ENCODE results near the gene RHBG. TPM values are rescaled to one million over a fixed set of nuclear protein-coding genes. Genes with fewer than 3 reads are reported as not detected.

Gene RHBG
- total RNA-seq, 2 experiments from 2014 or later: not detected

DNA sequence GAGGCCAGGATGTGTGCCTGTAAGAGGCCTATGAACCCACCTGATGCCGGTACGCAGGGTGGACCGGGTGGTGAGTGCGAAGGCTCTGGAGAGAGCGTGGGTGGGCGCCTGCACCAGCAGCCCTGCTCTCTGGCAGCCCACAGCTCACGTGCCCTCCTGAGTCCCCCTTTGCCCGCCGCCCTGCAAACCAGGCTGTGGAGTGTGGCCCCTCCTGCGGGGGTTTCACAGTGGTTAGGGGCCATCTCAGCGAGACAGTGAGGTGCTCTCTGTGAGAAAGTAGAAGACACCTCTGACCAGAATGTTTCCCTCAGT lies 22.3 kb downstream of the RHBG start:
- Histone ChIP-seq H3K36me3 (ENCODE audit: insufficient read depth, low read length) (no peaks in the 10 kb centered on the region), H3K4me1 (ENCODE audit: insufficient read depth, low read length) (peaks cover 3% of the 10 kb centered on the region), H3K27ac (ENCODE audit: low read depth in 1 of 2, low read length in 2 of 2) (no peak overlapping the region), H3K9me3 (ENCODE audit: control insufficient read depth in 1 of 2, insufficient read depth in 1 of 2, low read length in 2 of 2) (peaks cover 0 to 4% of the 10 kb centered on the region in 2 experiments), H3K4me3 (ENCODE audit: low read length) (no peak overlapping the region), H3K27me3 (ENCODE audit: control insufficient read depth in 1 of 2, insufficient read depth in 2 of 2, low read length in 2 of 2) (peaks cover 20 to 23% of the 10 kb centered on the region in 2 experiments)
- no peaks in the 10 kb centered on the region for H3K9me3 Mint-ChIP-seq
- ATAC-seq (ENCODE audit: poor library complexity): no peak
- DNase-seq: no peak
- intact Hi-C loops (cut with DNase I, micrococcal nuclease): no loop called here
- H3K36me3 Mint-ChIP-seq (ENCODE audit: low read depth): no peaks in the 10 kb centered on the region
- H3K27me3 Mint-ChIP-seq: peaks cover 57% of the 10 kb centered on the region
- H3K4me1 Mint-ChIP-seq (ENCODE audit: low read depth): peaks cover 7% of the 10 kb centered on the region
- ChIA-PET POLR2A (no interaction called here), CTCF (no interaction called here)
- H3K27ac Mint-ChIP-seq: no peak overlapping the region
- no peak overlapping the region for H3K4me3 Mint-ChIP-seq
- TF ChIP-seq, protein P1, sequence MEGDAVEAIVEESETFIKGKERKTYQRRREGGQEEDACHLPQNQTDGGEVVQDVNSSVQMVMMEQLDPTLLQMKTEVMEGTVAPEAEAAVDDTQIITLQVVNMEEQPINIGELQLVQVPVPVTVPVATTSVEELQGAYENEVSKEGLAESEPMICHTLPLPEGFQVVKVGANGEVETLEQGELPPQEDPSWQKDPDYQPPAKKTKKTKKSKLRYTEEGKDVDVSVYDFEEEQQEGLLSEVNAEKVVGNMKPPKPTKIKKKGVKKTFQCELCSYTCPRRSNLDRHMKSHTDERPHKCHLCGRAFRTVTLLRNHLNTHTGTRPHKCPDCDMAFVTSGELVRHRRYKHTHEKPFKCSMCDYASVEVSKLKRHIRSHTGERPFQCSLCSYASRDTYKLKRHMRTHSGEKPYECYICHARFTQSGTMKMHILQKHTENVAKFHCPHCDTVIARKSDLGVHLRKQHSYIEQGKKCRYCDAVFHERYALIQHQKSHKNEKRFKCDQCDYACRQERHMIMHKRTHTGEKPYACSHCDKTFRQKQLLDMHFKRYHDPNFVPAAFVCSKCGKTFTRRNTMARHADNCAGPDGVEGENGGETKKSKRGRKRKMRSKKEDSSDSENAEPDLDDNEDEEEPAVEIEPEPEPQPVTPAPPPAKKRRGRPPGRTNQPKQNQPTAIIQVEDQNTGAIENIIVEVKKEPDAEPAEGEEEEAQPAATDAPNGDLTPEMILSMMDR (IDR thresholded peaks at IDR 0.05): no peak

DNA sequence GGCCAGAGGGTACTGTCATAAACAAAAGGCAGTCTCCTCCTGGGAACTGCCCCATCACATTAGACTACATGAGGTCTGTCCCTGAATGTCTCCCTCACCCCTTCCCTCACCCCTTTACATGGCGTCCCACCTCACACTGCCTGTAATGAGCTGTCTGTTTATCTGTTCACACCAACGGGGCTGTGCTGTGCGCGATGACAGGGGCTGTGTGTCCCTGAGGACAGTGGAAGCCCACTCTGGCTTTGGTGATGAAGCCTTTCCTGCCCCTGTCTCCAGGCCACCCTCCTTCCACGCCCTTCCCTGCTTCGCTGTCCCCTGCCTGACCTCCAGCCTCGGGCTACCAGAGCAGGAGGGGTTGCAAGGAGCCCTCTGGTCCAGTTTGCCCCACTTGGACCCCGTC lies 22.7 kb downstream of the RHBG start:
- Histone ChIP-seq H3K27me3 (ENCODE audit: control insufficient read depth in 1 of 2, insufficient read depth in 2 of 2, low read length in 2 of 2) (peaks cover 20 to 23% of the 10 kb centered on the region in 2 experiments), H3K4me1 (ENCODE audit: insufficient read depth, low read length) (peaks cover 3% of the 10 kb centered on the region), H3K4me3 (ENCODE audit: low read length) (no peak overlapping the region), H3K27ac (ENCODE audit: low read depth in 1 of 2, low read length in 2 of 2) (no peak overlapping the region), H3K36me3 (ENCODE audit: insufficient read depth, low read length) (no peaks in the 10 kb centered on the region), H3K9me3 (ENCODE audit: control insufficient read depth in 1 of 2, insufficient read depth in 1 of 2, low read length in 2 of 2) (peaks cover 0 to 4% of the 10 kb centered on the region in 2 experiments)
- Mint-ChIP-seq H3K27ac (no peak overlapping the region), H3K4me1 (ENCODE audit: low read depth) (peaks cover 4% of the 10 kb centered on the region), H3K9me3 (no peaks in the 10 kb centered on the region), H3K4me3 (no peak overlapping the region), H3K27me3 (peaks cover 55% of the 10 kb centered on the region), H3K36me3 (ENCODE audit: low read depth) (no peaks in the 10 kb centered on the region)
- DNase-seq: no peak
- ATAC-seq (ENCODE audit: poor library complexity): no peak
- TF ChIP-seq, protein P1 (IDR thresholded peaks at IDR 0.05): no peak
- POLR2A ChIA-PET: no interaction called here
- intact Hi-C loops (cut with DNase I, micrococcal nuclease): no loop called here
- CTCF ChIA-PET: interaction anchor here (1.1 kb wide), 1 partner anchor 54 kb away, joined by 3 read pairs; no protein-coding TSS in a partner anchor

DNA sequence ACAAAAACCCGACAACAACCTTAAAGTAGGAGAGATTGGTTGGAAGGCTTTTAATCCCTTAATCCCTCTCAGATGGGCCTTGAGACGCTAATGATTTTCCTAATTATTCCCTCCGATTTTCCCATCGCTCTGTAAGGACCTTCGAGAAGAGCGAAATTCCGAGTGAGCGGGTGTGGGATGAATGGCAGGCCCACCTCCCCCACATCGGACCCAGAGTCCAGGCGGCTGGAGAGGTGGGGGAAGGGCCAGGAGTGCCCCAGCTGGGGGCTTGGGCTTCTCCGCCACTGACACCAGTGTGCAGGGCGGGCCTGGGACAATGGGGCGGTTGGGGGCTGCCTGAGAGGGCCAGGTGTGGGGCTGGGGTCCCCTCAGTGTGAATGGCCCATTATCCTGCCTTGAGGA lies 23.4 kb downstream of the RHBG start:
- no peaks in the 10 kb centered on the region for H3K4me1 Mint-ChIP-seq (ENCODE audit: low read depth)
- CTCF ChIA-PET: interaction anchor here (1.1 kb wide), 1 partner anchor 53 kb away, joined by 3 read pairs; no protein-coding TSS in a partner anchor
- H3K9me3 ChIP-seq (ENCODE audit: control insufficient read depth in 1 of 2, insufficient read depth in 1 of 2, low read length in 2 of 2): peaks cover 0 to 4% of the 10 kb centered on the region in 2 experiments
- no peak overlapping the region for H3K27ac ChIP-seq (ENCODE audit: low read depth in 1 of 2, low read length in 2 of 2)
- H3K4me3 ChIP-seq (ENCODE audit: low read length): no peak overlapping the region
- peaks cover 20 to 23% of the 10 kb centered on the region in 2 experiments for H3K27me3 ChIP-seq (ENCODE audit: control insufficient read depth in 1 of 2, insufficient read depth in 2 of 2, low read length in 2 of 2)
- intact Hi-C loops (cut with DNase I, micrococcal nuclease): no loop called here
- no peak overlapping the region for H3K27ac Mint-ChIP-seq
- peaks cover 48% of the 10 kb centered on the region for H3K27me3 Mint-ChIP-seq
- H3K4me3 Mint-ChIP-seq: no peak overlapping the region
- no peaks in the 10 kb centered on the region for H3K9me3 Mint-ChIP-seq
- POLR2A ChIA-PET: no interaction called here
- no peak for DNase-seq
- no peak for ATAC-seq (ENCODE audit: poor library complexity)
- H3K4me1 ChIP-seq (ENCODE audit: insufficient read depth, low read length): peaks cover 3% of the 10 kb centered on the region
- H3K36me3 Mint-ChIP-seq (ENCODE audit: low read depth): no peaks in the 10 kb centered on the region
- TF ChIP-seq, protein P1 (IDR thresholded peaks at IDR 0.05): no peak
- no peaks in the 10 kb centered on the region for H3K36me3 ChIP-seq (ENCODE audit: insufficient read depth, low read length)

Data from CD4-positive, alpha-beta T cell (primary cell).